OCI-M2 (cell line): ENCODE results near the gene OR2Y1.
"Not testable (repeated sequence)": the region's sequence is repeated elsewhere in the genome, so short reads cannot be mapped to it uniquely, and the experiment has no call there.

Experiments
- DNase-seq: peaks from one replicate; lab custom pipeline; 2025; ENCODE audit not compliant: unreplicated experiment; lab: John Stamatoyannopoulos, UW

Gene OR2Y1

GRCh38 chr5:180740953-180741352 lies 1.1 kb upstream of the OR2Y1 start:
- DNase-seq = not testable (repeated sequence)

- DNase-seq = no peak
Observed at GRCh38 chr5:180739271-180739670, 587 bp downstream of the OR2Y1 start.

GRCh38 chr5:180736536-180736935 lies 3.3 kb downstream of the OR2Y1 start:
- no peak for DNase-seq

GRCh38 chr5:180724944-180725343 lies 14.9 kb downstream of the OR2Y1 start:
- no peak for DNase-seq

GRCh38 chr5:180723936-180724335 lies 15.9 kb downstream of the OR2Y1 start:
- no peak for DNase-seq

- no peak for DNase-seq
Observed at GRCh38 chr5:180720486-180720885, 19.4 kb downstream of the OR2Y1 start.

- DNase-seq = no peak
Observed at GRCh38 chr5:180719781-180720180, 20.1 kb downstream of the OR2Y1 start.

- DNase-seq = no peak
Observed at GRCh38 chr5:180718810-180719453, 20.9 kb downstream of the OR2Y1 start.

GRCh38 chr5:180717989-180718388 lies 21.9 kb downstream of the OR2Y1 start:
- DNase-seq = no peak

GRCh38 chr5:180704362-180704761 lies 35.5 kb downstream of the OR2Y1 start:
- no peak for DNase-seq

- DNase-seq = no peak
Observed at GRCh38 chr5:180703912-180704311, 35.9 kb downstream of the OR2Y1 start.

GRCh38 chr5:180703371-180703770 lies 36.5 kb downstream of the OR2Y1 start:
- DNase-seq = not testable (repeated sequence)

- DNase-seq = not testable (repeated sequence)
Observed at GRCh38 chr5:180700440-180700839, 39.4 kb downstream of the OR2Y1 start.

GRCh38 chr5:180699042-180699441 lies 40.8 kb downstream of the OR2Y1 start:
- DNase-seq = no peak

GRCh38 chr5:180696116-180696515 lies 43.7 kb downstream of the OR2Y1 start:
- no peak for DNase-seq

- no peak for DNase-seq
Observed at GRCh38 chr5:180692429-180692828, 47.4 kb downstream of the OR2Y1 start.

- no peak for DNase-seq
Observed at GRCh38 chr5:180691046-180691445, 48.8 kb downstream of the OR2Y1 start.

GRCh38 chr5:180690562-180690961 lies 49.3 kb downstream of the OR2Y1 start:
- no peak for DNase-seq

- no peak for DNase-seq
Observed at GRCh38 chr5:180689775-180690174, 50.1 kb downstream of the OR2Y1 start.
